Fibroblast of pulmonary artery (primary cell): ENCODE measurements around the gene ARHGEF7.

Experiments used
- DNase-seq: peaks from one replicate; pipeline ENCODE4 v3.0.0-alpha.2; 2010; ENCODE audit warnings: low read depth
- H3K4me3 ChIP-seq: replicated peaks from 2 replicates; pipeline ENCODE4 v1.5.1; 2011; ENCODE audit warnings: low read depth, mild to moderate bottlenecking, control low read depth, low read length, moderate library complexity
- TF ChIP-seq, protein P1 (sequence below): IDR thresholded peaks from 2 replicates; pipeline ENCODE4 v1.5.1; 2011; ENCODE audit warnings: mild to moderate bottlenecking, control low read depth, low read length, inconsistent platforms; ENCODE audit errors: missing control alignments

ARHGEF7 gene

DNA sequence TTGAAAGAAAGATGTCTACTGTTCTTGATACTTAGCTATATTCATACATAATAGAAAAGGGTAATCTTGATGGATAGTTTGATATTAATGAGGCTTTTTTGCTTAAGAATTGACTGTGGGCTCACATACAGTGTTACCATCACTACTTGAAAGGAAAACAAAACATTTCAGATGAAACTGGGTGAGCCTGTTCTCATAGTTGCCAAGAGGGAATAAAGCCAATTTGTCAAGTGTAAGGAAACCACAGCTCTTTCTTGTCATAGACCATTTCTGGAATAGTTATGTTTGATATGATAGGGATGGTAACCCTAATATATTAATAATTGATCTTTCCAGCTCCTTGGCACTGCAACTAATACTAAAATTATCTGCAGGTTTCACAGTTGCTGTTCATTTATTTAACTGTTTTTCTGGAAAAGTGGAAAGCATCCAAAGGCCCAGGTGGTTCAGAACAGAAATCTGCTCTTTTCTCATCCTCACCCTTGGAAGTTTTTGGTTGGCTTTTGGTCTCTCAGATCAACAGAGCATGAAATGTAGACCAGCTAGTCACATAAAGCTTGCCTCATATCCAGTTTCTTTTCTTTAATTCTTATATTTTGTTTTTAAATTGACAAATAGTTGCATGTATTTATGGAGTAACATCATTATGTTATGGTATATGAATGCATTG lies 43.2 kb downstream of the ARHGEF7 start:
- DNase-seq = peak; percentile 25
- no peak overlapping the region for H3K4me3 ChIP-seq
- TF ChIP-seq, protein P1, sequence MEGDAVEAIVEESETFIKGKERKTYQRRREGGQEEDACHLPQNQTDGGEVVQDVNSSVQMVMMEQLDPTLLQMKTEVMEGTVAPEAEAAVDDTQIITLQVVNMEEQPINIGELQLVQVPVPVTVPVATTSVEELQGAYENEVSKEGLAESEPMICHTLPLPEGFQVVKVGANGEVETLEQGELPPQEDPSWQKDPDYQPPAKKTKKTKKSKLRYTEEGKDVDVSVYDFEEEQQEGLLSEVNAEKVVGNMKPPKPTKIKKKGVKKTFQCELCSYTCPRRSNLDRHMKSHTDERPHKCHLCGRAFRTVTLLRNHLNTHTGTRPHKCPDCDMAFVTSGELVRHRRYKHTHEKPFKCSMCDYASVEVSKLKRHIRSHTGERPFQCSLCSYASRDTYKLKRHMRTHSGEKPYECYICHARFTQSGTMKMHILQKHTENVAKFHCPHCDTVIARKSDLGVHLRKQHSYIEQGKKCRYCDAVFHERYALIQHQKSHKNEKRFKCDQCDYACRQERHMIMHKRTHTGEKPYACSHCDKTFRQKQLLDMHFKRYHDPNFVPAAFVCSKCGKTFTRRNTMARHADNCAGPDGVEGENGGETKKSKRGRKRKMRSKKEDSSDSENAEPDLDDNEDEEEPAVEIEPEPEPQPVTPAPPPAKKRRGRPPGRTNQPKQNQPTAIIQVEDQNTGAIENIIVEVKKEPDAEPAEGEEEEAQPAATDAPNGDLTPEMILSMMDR = no peak

DNA sequence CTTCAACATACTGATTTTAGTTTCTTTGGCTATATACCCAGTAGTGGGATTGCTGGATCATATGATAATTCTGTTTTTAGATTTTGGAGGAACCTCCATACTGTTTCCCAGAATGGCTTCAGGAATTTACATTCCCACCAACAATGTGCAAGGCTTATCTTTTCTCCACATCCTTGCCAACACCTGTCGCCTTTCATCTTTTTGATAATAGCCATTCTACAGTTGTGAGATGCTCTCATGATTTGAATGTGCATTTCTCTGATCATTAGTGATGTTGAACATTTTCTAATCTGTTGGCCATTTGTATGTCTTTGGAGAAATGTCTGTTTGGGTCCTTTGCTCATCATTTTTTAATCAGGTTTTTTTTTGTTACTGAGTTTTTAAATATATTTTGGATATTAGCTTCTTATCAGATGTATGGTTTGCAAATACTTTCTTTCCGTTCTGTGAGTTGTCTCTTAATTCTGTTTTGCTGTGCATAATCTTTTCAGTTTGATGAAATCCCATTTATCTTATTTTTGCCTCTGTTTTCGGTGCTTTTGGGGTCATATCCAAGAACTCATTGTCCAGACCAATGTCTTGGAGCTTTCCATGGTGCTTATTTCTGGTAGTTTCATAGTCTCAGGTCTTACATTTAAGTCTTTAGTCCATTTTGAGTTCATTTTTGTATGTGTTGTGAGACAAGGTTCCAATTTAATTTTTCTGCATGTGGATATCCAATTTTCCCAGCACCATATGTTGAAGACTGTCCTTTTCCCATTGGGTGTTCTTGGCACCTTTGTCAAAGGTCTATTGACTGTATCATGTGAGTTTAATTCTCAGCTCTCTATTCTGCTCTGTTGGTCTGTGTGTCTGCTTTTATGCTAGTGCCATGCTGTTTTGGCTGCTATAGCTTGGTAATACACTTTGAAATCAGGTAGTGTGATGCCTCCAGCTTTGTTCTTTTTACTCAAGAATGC lies 44.5 kb downstream of the ARHGEF7 start:
- H3K4me3 ChIP-seq = no peak overlapping the region
- TF ChIP-seq, protein P1 = no peak

DNA sequence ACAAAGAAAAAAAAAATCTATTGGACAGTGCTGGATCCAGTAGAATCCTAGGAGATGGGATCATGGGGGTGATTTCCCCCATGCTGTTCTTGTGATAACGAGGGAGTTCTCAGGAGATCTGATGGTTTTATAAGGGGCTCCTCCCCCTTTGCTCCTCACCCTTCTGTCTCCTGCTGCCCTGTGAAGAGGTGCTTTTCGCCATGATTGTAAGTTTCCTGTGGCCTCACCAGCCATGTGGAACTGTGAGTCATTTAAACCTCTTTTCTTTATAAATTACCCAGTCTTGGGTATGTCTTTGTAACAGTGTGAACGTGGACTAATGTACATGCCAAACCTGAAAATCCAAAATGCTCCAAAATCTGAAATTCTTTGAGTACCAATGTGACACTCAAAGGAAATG lies 45.5 kb downstream of the ARHGEF7 start:
- DNase-seq = no peak
- TF ChIP-seq, protein P1 = no peak
- H3K4me3 ChIP-seq = no peak overlapping the region

More for the DNA sequence above, 44.5 kb downstream of the ARHGEF7 start:
- DNase-seq = no peak

DNA sequence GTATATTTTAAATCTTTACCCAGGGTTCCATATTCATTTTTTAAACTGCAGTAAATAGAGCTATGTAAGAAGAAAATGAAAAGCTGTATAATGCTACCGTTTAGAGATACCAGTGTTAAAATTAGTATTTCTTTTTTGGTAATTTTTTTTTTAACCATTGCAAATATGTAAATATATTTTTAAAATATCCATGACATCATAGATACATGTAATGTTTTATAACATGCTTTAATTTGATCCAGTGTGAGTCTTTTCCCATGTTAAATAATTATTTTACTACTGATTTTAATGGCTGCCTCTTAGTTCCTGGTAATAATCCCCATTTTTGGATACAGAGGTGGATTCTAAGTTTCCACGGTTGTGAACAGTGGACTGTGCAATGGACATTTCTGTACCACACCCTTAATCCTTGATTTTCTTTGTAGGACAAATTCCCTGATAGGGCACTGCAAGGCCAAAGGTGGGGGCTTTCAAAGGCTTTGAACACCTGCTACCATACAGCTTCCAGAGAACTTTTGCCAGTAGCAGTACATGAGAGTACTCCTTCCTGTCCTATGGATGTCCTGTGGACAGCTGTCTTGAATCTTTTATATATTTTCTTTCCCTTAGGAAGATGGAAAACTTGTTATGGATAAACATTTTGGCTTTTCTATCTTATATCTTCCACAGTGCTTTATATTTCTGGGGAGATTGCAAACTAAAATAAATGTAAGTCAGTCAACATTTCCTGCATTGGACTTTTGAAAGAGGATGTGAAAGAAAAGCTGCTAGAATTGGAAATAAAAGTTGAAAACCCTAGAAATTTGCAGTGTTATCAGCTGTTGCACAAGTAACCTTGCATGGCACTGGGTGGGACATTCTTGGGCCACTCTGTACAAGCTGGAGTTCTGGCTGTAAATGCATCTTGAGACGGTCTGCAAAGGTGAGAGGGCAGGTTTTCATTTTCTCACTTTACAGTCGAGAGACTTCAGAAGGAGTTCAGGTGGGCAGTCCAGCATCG lies 46.8 kb downstream of the ARHGEF7 start:
- DNase-seq = no peak
- no peak overlapping the region for H3K4me3 ChIP-seq
- TF ChIP-seq, protein P1 = no peak

DNA sequence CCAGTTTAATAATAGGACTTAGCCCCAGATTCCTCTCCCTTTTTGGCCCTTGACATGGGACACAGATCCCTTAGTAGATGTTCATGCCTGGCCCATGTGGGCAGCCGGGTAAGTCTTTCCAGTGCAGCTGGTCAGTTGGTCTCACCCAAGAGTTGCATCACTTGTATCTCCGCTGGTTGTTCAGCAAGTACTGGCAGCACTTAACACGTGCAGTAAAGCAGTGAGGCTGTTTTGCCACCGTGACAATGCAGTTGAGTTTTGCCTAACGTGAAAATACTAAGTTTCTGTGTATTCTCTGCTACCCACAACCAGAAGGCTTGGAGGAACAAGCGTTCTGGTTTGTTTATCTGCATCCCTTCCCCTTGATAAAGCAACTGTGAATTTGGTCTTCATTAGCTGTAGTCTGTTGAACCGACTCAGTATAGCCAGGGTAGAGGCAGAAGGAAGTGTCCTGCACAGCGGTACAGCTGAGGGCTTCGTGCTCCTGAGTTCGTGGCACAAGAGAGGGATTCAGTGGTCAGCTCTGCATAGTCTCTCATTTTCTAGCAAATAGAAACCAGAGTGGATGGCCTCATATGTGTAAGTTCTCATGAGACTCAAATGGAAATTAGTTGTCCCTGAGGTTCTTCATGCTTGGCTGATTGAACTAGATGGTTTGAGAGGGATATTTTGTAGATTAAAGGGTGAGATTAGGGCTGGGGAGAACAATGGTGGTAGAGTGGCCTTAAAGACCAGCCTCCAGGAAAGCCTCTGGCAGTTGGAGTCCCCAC lies 50.3 kb downstream of the ARHGEF7 start:
- TF ChIP-seq, protein P1 = no peak
- no peak overlapping the region for H3K4me3 ChIP-seq
- DNase-seq = no peak
